ENCODE results near the gene RTEL1. TPM values are rescaled to one million over a fixed set of nuclear protein-coding genes. Genes with fewer than 3 reads are reported as not detected.

RTEL1 gene
- total RNA-seq, 4 donors from 2014 or later = 7.1 to 43.7 (median 18.7) TPM

- Histone ChIP-seq H3K9me3 (no peaks in the 10 kb centered on the region), H3K4me3 (no peak overlapping the region), H3K27me3 (no peaks in the 10 kb centered on the region), H3K4me1 (no peaks in the 10 kb centered on the region), H3K27ac (no peak overlapping the region), H3K36me3 (peaks cover 0 to 55% of the 10 kb centered on the region in 2 donors)
- TF ChIP-seq EP300 (IDR thresholded peaks at IDR 0.05) (no peak), CTCF (IDR thresholded peaks at IDR 0.05) (no peak), POLR2A (IDR thresholded peaks at IDR 0.05) (no peak), POLR2AphosphoS5 (IDR thresholded peaks at IDR 0.05) (no peak)
- 84 to 90% methylated on average over 2 to 6 of the region's 11 CpGs for WGBS, 2 donors (ENCODE audit: low coverage in 1 of 2)
- ATAC-seq = no peak
Measured at GRCh38 chr20:63618291-63618980, 39.7 kb upstream of the RTEL1 start.

- 80 to 100% methylated on average over 1 to 2 of the region's 16 CpGs for WGBS, 2 donors (ENCODE audit: low coverage in 1 of 2)
- TF ChIP-seq EP300 (IDR thresholded peaks at IDR 0.05) = no peak
- no peak for TF ChIP-seq POLR2AphosphoS5 (IDR thresholded peaks at IDR 0.05)
- TF ChIP-seq POLR2A (IDR thresholded peaks at IDR 0.05) = no peak
- TF ChIP-seq CTCF (IDR thresholded peaks at IDR 0.05) = no peak
- Histone ChIP-seq H3K36me3 (peaks cover 0 to 51% of the 10 kb centered on the region in 2 donors), H3K27ac (no peak overlapping the region), H3K27me3 (no peaks in the 10 kb centered on the region), H3K9me3 (no peaks in the 10 kb centered on the region), H3K4me1 (no peaks in the 10 kb centered on the region), H3K4me3 (no peak overlapping the region)
- ATAC-seq = no peak
Measured at GRCh38 chr20:63619086-63619485, 39.0 kb upstream of the RTEL1 start.

GRCh38 chr20:63619505-63619904 is 38.6 kb upstream of the RTEL1 start:
- H3K4me1 ChIP-seq = peaks cover 0 to 2% (median 0%) of the 10 kb centered on the region in 3 donors
- no peaks in the 10 kb centered on the region for H3K9me3 ChIP-seq
- TF ChIP-seq POLR2AphosphoS5 (IDR thresholded peaks at IDR 0.05) (no peak), POLR2A (IDR thresholded peaks at IDR 0.05) (no peak), CTCF (IDR thresholded peaks at IDR 0.05) (no peak), EP300 (IDR thresholded peaks at IDR 0.05) (no peak)
- H3K27ac ChIP-seq = no peak overlapping the region
- peaks cover 0 to 51% of the 10 kb centered on the region in 2 donors for H3K36me3 ChIP-seq
- 86 to 90% methylated on average over 4 to 7 of the region's 13 CpGs for WGBS, 2 donors (ENCODE audit: low coverage in 1 of 2)
- no peak for ATAC-seq
- H3K27me3 ChIP-seq = no peaks in the 10 kb centered on the region
- no peak overlapping the region for H3K4me3 ChIP-seq

- H3K9me3 ChIP-seq = no peaks in the 10 kb centered on the region
- no peak for ATAC-seq
- TF ChIP-seq POLR2A (IDR thresholded peaks at IDR 0.05) = no peak
- no peak for TF ChIP-seq POLR2AphosphoS5 (IDR thresholded peaks at IDR 0.05)
- TF ChIP-seq EP300 (IDR thresholded peaks at IDR 0.05) = no peak
- TF ChIP-seq CTCF (IDR thresholded peaks at IDR 0.05) = no peak
- no peak overlapping the region for H3K4me3 ChIP-seq
- peaks cover 0 to 17% (median 7%) of the 10 kb centered on the region in 3 donors for H3K4me1 ChIP-seq
- H3K27me3 ChIP-seq = no peaks in the 10 kb centered on the region
- H3K36me3 ChIP-seq = peaks cover 0 to 38% of the 10 kb centered on the region in 2 donors
- H3K27ac ChIP-seq = no peak overlapping the region
- 83 to 85% methylated on average over 8 of the region's 8 CpGs for WGBS, 2 donors (ENCODE audit: low coverage in 1 of 2)
Measured at GRCh38 chr20:63620991-63621390, 37.1 kb upstream of the RTEL1 start.

GRCh38 chr20:63622096-63622495 is 36.0 kb upstream of the RTEL1 start:
- no peak for TF ChIP-seq POLR2A (IDR thresholded peaks at IDR 0.05)
- no peak for TF ChIP-seq CTCF (IDR thresholded peaks at IDR 0.05)
- TF ChIP-seq EP300 (IDR thresholded peaks at IDR 0.05) = no peak
- no peak for TF ChIP-seq POLR2AphosphoS5 (IDR thresholded peaks at IDR 0.05)
- H3K36me3 ChIP-seq = peaks cover 0 to 27% of the 10 kb centered on the region in 2 donors
- H3K4me1 ChIP-seq = peaks cover 0 to 19% (median 7%) of the 10 kb centered on the region in 3 donors
- no peaks in the 10 kb centered on the region for H3K27me3 ChIP-seq
- no peak for ATAC-seq
- WGBS, 2 donors (ENCODE audit: low coverage in 1 of 2) = 89 to 94% methylated on average over 3 of the region's 4 CpGs
- no peak overlapping the region for H3K27ac ChIP-seq
- no peaks in the 10 kb centered on the region for H3K9me3 ChIP-seq
- H3K4me3 ChIP-seq = no peak overlapping the region

Measured in gastroesophageal sphincter (tissue), 4 donors.